NOMO-1 treated with dmso at 0.1 percent for 144 hours (cell line): ENCODE data around the gene GET3.

ENCODE experiments used
- DNase-seq: peaks from one replicate; lab custom pipeline; 2025; ENCODE audit not compliant: unreplicated experiment; lab: John Stamatoyannopoulos, UW

Gene GET3

GRCh38 chr19:12778017-12778904 is 41.0 kb downstream of the GET3 start:
- DNase-seq, result no peak

DNA sequence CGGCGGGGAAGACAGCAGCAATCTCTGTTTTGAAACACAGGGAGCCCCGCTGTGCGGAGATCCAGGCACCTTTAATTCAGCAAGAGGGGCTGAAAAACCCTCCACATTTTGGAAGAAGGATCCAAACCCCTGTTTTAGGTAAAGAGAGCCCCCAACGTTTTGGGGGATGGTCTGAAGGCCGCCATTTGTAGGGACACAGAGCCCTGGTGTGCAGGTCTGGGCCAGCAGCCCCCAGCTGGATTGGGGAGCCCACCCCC is 41.5 kb downstream of the GET3 start:
- DNase-seq, result no peak

GRCh38 chr19:12779162-12779993 is 42.1 kb downstream of the GET3 start:
- no peak for DNase-seq

DNA sequence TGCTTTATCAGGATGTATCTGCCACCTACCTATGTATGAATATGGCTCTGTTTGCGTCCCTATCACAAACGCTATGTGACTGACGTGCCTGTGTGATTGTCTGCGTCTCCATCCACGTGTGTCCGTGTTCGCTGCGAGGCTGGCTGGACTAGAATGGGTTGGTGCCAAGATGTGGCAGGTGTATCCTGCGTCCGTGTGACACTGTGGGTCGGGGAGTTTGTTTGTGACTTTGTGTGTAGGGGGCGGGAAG is 44.8 kb downstream of the GET3 start:
- DNase-seq, result no peak

DNA sequence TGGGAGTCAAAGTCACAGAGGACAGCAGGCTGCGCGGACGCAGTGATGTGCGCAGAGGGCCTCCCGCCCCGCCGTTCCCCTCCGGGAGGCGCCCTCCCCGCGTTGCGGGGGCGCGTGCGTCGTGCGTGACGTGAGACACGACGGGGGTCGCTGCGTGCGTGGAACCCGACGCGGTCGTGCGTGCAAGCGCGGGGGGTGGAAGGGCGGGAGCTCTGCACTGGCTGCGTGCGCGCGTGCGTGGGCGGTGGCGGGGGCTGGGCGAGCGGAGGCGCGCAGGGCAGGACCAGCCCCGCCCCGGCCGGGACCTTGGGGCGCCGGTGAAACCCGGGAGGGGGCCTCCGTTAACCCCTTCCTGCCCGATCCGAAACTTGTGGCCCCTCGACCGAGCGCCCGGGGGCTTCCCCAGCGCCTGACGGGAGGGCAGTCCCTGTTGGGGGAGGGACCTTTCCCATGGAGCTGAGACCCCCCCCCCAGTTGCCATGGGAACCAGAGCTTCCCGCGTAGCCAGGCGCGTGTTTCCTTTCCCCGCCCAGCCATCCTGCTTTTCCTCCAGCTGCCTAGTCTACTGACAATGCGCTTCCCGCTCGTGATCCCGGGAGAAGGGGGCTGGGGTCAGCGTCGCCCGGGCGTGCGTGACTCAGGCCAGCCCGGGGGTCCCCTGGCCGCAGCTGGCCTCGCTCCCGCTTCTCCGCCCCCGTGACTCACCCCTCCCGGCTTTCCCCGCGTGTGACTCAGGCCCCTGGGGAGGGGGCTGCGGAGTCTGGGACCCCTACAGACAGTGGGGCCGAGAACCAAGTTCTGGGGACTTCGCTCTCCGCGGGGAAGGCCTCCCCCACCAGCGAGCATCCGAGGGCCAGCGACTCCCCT is 45.4 kb downstream of the GET3 start:
- DNase-seq, result peak; percentile 54

DNA sequence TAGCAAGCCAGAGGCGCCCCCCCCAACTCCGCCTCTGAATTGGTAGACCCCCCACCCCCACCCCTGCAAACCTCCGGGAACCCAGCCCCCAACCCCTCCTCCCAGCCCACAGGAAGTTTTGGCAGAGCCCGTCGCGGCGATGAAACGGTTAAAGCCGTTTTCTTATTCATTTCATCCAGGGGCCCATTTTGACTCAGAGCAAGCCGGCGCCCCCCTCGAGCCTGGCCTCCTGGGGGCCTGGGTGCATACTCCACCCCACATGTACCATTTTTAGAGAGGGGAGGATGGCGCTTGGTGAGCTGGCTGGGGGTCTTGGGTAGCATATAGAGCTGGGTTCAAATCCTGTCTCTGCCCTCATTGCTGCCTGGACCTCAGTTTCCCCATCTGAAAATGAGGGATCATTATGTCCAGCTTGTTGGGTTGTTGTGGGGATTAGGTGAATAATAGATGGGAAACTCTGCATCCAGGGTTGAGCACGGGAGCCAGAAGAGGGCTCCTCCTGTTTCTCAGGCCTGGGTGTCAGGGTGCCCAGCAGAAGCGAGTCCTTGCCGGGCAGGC is 46.1 kb downstream of the GET3 start:
- no peak for DNase-seq

- DNase-seq, result no peak
Measured at GRCh38 chr19:12783849-12784393, 46.6 kb downstream of the GET3 start.

GRCh38 chr19:12784394-12784870 is 47.1 kb downstream of the GET3 start:
- no peak for DNase-seq

GRCh38 chr19:12784871-12785430 is 47.7 kb downstream of the GET3 start:
- DNase-seq, result no peak

DNA sequence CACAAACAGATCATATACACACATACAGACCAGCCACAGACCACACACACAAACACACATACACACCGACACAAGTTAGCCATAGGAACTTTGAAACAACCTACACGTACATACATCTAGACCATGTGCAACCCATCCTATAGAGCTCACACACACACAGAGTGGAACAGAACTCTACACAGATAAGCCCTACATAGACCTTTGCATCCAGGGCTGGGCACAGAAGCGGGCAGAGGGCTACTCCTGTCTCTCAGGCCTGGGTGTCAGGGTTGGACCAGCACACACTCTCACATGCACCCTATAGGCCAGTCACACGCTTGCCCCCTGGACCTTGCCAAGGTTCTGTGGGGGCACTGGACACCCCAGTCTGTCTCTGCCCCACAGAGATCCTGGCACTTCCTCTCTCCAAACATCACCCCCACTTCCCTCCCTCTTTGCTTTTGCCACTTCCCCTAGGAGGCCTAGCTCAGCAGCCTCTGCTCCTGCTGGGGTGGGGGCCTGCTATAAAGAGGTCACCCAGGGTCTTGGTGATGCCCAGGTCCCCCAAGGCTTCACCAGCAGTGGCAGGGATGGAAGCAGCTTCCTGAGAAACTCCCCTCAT is 48.2 kb downstream of the GET3 start:
- DNase-seq, result peak; percentile 80

- DNase-seq, result peak; percentile 67
Measured at GRCh38 chr19:12786141-12786870, 49.0 kb downstream of the GET3 start.

- no peak for DNase-seq
Measured at GRCh38 chr19:12786952-12787351, 49.7 kb downstream of the GET3 start.

DNA sequence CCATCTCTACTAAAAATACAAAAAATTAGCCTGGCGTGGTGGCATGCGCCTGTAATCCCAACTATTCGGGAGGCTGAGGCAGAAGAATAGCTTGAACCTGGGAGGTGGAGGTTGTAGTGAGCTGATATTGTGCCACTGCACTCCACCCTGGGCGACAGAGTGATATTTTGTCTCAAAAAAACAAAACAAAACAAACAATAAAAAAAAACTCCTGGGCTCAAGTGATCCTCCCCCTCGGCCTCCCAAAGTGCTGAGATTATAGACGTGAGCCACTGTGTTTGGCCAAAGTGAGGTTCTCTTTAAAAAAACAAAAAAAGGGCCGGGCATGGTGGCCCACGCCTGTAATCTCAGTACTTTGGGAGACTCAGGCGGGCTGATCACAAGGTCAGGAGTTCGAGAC is 50.2 kb downstream of the GET3 start:
- no peak for DNase-seq

- DNase-seq, result no peak
Measured at GRCh38 chr19:12788042-12788681, 50.9 kb downstream of the GET3 start.

DNA sequence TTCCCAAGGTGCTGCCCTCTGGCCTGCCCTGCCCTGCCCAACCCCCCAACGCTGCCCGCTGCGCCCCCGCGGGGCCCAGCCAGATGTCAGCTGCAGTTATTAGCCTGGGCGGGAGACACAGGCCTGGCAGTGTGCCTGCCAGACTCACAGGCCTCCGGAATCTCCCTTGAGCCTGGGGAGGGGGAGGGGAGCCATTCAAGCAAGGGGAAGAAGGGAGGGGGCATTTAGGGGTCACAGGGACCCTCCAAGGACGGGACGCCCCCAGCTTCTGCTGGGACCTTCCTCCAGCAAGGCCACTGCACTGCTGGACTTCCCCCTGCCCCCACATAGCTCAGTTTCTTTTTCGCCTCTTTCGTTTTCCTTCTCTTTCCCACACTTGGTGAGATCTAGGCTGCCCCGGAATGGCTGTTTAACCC is 51.4 kb downstream of the GET3 start:
- no peak for DNase-seq

DNA sequence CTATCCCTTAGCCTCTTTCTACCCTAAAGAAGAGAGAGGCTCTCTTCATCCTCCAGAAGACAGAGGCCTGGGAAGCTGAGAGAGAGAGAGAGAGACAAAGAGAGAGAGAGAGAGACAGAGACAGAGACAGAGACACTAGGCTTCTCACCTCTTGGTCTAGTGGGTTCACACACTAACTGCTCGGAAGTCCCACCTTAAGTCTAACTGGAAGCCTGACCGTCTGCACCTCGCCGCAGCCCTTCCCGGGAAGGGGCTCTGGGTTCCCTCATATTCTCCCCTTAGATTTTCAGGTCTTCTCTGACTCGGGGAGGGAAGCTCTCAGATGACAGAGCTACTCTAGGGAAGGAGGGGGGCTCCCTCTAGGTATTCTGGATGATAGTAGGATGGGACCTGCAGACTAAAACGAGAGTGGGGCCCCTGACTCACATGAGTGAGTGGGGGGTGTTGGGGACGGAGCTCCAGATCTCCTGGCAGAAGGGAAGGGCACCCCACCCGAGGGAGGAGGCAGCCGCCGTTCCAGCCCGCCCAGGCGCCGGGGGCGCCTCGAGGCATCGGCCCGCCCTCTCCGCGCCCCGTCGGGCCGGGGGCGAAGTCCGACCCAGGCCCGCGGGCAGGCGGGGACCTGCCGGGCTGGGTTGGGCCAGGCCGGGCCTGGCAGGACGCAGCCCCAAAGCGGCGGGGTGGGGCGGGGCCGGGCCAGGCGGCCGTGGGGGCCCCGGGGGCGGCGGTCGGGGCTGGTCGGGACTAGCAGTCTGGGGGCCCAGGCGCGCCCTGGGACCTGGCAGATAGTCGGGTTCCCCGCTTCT is 52.0 kb downstream of the GET3 start:
- no peak for DNase-seq

DNA sequence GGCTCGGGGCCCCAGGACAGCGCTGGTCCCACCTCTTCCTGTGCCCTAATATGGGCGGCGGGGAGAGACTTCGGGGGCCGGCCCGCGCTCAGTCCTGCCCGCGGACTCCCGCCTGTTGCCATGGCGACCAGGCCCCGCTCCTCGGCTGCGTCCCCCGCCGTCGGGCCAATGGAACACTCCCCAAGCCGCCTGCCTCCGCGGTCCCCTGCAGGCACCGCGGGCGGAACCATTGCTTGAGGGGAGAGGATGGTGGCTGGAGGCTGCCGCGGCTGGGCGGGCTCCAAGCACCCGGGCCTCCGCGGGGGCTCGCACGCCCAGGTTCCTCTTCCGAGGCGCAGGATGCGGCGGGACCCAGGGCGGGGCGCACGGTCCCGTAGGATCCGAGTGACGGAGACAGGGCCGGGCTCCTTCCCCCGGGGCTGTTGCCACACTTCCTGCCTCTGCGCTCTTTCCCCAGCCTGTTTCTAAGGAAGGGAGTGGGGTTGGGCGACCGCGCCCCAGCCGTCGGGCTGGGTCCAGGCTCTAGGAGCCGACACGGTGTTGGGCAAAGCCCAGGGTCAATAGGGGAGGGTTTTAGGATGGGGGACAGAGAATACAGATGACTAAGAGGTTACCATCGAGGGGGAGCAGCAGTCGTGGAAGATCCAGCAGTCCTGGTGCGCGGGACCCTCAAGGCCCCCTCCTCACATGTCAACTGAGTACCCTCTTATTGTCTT is 52.8 kb downstream of the GET3 start:
- DNase-seq, result peak; percentile 98
